Nephron (organoid): ENCODE results near the gene ATG14.

Source experiments
- H3K27ac Mint-ChIP-seq, 3 experiments: 2 replicates each; pipeline ENCODE4 v1.8.0; 2020; ENCODE audit warnings: mixed read lengths in 3 of 3, mild to moderate bottlenecking in 2 of 3, moderate library complexity in 1 of 3
- H3K27me3 Mint-ChIP-seq: 2 replicates; pipeline ENCODE4 v1.8.0; 2021; ENCODE audit warnings: low read depth, mild to moderate bottlenecking, moderate library complexity, mixed read lengths
- H3K36me3 Mint-ChIP-seq: 2 replicates; pipeline ENCODE4 v1.8.0; 2020; ENCODE audit warnings: low read depth, mixed read lengths
- H3K4me1 Mint-ChIP-seq: 2 replicates; pipeline ENCODE4 v1.8.0; 2020; ENCODE audit warnings: mixed read lengths
- H3K4me3 Mint-ChIP-seq, 3 experiments: 2 replicates each; pipeline ENCODE4 v1.8.0; 2020; ENCODE audit warnings: mild to moderate bottlenecking in 3 of 3, mixed read lengths in 3 of 3, moderate library complexity in 2 of 3
- H3K9me3 Mint-ChIP-seq: 2 replicates; pipeline ENCODE4 v1.8.0; 2020; ENCODE audit warnings: mixed read lengths
- CTCF ChIP-seq, 3 experiments: fragments of 200-600 bp; sonication (generic); IDR thresholded peaks; one replicate each; pipeline ENCODE4 v1.5.0; 2021; ENCODE audit warnings: antibody characterized with exemption in 3 of 3; ENCODE audit not compliant: unreplicated experiment in 3 of 3

Gene ATG14

GRCh38 chr14:55436519-55436918, 24.9 kb upstream of the ATG14 start:
- Mint-ChIP-seq H3K36me3 (no peaks in the 10 kb centered on the region), H3K9me3 (no peaks in the 10 kb centered on the region), H3K27me3 (peaks cover 18% of the 10 kb centered on the region), H3K4me1 (no peaks in the 10 kb centered on the region), H3K27ac (no peak overlapping the region), H3K4me3 (no peak overlapping the region)
- no peak for TF ChIP-seq CTCF (IDR thresholded peaks at IDR 0.05; ENCODE audit: unreplicated experiment in 3 of 3)

DNA sequence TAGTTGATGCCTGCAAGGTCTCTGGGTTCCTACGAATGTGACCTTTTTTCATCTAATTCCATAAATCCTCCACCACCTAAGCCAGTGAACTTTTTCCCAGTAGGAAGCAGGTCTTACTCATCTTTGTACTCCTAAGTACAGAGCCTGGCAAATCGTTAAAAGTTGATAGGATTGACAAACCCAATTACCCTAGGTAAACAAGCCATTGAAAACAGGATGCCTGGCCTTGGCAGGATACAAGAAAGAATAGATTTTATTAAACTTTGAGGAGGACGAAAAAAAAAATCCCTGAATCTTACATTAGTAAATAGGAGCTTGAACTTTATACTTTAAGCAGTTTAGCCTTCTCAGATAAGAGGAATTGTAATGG, 23.2 kb upstream of the ATG14 start:
- Mint-ChIP-seq H3K4me1 (no peaks in the 10 kb centered on the region), H3K4me3 (no peak overlapping the region), H3K27me3 (peaks cover 18% of the 10 kb centered on the region), H3K27ac (no peak overlapping the region), H3K9me3 (no peaks in the 10 kb centered on the region), H3K36me3 (no peaks in the 10 kb centered on the region)
- TF ChIP-seq CTCF (IDR thresholded peaks at IDR 0.05; ENCODE audit: unreplicated experiment in 3 of 3), result no peak

DNA sequence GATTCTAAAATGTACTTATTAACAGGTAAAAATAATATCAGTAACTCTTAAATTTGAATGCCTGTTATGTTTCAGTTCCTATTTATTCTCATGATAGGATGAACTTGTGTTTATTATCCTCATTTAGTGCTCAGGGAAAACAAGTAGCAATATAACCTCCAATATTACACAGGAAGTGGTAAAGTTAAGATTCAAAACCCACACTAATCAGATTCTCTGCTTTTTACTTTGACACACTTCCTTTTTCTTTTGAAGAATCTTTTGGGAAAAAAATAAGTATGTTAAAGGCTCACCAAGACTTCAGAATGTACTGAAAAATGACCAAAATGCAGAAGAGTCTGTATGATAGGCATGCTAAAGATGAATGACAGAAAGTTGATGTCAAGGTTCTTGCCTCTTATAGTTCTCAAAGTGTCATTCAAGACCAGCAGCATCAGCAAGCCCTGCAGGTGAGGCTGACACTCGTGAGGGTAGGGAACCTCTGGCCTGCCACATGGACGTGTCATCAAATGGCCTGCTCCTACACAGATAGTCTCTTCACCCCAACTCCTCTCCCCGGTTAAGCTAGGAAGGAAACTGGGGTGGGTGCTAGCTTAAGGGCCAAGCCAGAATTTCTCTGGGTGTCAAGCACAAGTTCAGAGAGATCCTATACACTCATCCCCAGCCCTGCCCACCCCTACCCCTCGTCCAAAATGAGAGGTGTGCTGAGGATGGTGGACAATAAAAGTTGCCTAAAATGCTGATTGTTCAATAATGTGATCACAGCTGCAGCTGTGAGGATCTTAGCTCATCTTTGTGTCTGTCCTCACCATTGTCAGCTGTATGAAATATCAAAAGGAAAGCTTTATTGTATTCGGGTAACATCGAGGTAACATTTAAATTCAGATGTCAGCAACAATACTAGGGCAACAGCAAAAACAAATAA, 22.5 kb upstream of the ATG14 start:
- H3K27ac Mint-ChIP-seq, result no peak overlapping the region
- no peak for TF ChIP-seq CTCF (IDR thresholded peaks at IDR 0.05; ENCODE audit: unreplicated experiment in 3 of 3)
- H3K36me3 Mint-ChIP-seq, result no peaks in the 10 kb centered on the region
- H3K4me1 Mint-ChIP-seq, result no peaks in the 10 kb centered on the region
- H3K9me3 Mint-ChIP-seq, result no peaks in the 10 kb centered on the region
- peaks cover 18% of the 10 kb centered on the region for H3K27me3 Mint-ChIP-seq
- H3K4me3 Mint-ChIP-seq, result no peak overlapping the region

GRCh38 chr14:55432628-55433027, 21.0 kb upstream of the ATG14 start:
- Mint-ChIP-seq H3K27ac (no peak overlapping the region), H3K4me1 (no peaks in the 10 kb centered on the region), H3K4me3 (no peak overlapping the region), H3K9me3 (no peaks in the 10 kb centered on the region), H3K36me3 (no peaks in the 10 kb centered on the region), H3K27me3 (peaks cover 15% of the 10 kb centered on the region)
- no peak for TF ChIP-seq CTCF (IDR thresholded peaks at IDR 0.05; ENCODE audit: unreplicated experiment in 3 of 3)

- H3K4me1 Mint-ChIP-seq, result no peaks in the 10 kb centered on the region
- TF ChIP-seq CTCF (IDR thresholded peaks at IDR 0.05; ENCODE audit: unreplicated experiment in 3 of 3), result peak in 2 of 3 experiments; percentile 19 to 40
- no peak overlapping the region for H3K4me3 Mint-ChIP-seq
- no peaks in the 10 kb centered on the region for H3K9me3 Mint-ChIP-seq
- no peaks in the 10 kb centered on the region for H3K36me3 Mint-ChIP-seq
- no peak overlapping the region for H3K27ac Mint-ChIP-seq
- peaks cover 11% of the 10 kb centered on the region for H3K27me3 Mint-ChIP-seq
Measured at GRCh38 chr14:55430024-55430690, 18.5 kb upstream of the ATG14 start.
